Endothelial cell of umbilical vein (primary cell): ENCODE data around the gene CDT1. TPM values are rescaled to one million over a fixed set of nuclear protein-coding genes. Genes with fewer than 3 reads are reported as not detected.

Source experiments
- BruUV-seq: library from RNA; stranded (reverse); fragments of 400-500 nt; replicated peaks from 2 replicates; lab custom pipeline; 2021; lab: Mats Ljungman, UMichigan
- CTCF ChIA-PET: fragments of 300-600, 350-600 bp; sonication (Branson Sonifier 250); formaldehyde crosslinking; loops from one replicate; lab custom pipeline; 2021; ENCODE audit warnings: antibody characterized with exemption, inconsistent platforms; lab: Charles Lee
- POLR2A ChIA-PET: fragments of 300-600, 350-600 bp; sonication (Branson Sonifier 250); formaldehyde crosslinking; loops from one replicate; lab custom pipeline; 2021; ENCODE audit warnings: antibody characterized with exemption, inconsistent platforms; lab: Charles Lee
- DNase-seq: peaks from one replicate; pipeline ENCODE4 v3.0.0-alpha.2; 2011; ENCODE audit warnings: low read depth, low spot score
- FAIRE-seq: peaks from 2 replicates; lab custom pipeline; 2011; peaks lifted over from hg19 to GRCh38; lab: Jason Lieb, UNC
- H2AFZ ChIP-seq: 2 replicates; pipeline ENCODE4 v1.6.0; 2012; ENCODE audit warnings: low read depth, low read length, control low read depth, inconsistent platforms
- H3K27ac ChIP-seq: 2 replicates; pipeline ENCODE4 v1.5.1; 2011; ENCODE audit warnings: low read depth, mild to moderate bottlenecking, control low read depth, low read length, moderate library complexity; ENCODE audit not compliant: insufficient read depth
- H3K27me3 ChIP-seq, 2 experiments: 2 replicates each; pipeline versions ENCODE4 v1.6.0 to v1.6.1; 2011; ENCODE audit warnings: low read length in 2 of 2, mixed read lengths in 1 of 2; ENCODE audit not compliant: control insufficient read depth in 2 of 2, insufficient read depth in 2 of 2
- H3K36me3 ChIP-seq, 2 experiments: 2 replicates in 1 of 2; 3 replicates in 1 of 2; pipeline ENCODE4 v1.5.1; 2011; ENCODE audit warnings: low read length in 2 of 2, mild to moderate bottlenecking in 1 of 2, moderate library complexity in 1 of 2; ENCODE audit not compliant: control insufficient read depth in 2 of 2, insufficient read depth in 2 of 2; ENCODE audit errors: extremely low read depth in 1 of 2
- H3K4me1 ChIP-seq: 3 replicates; pipeline ENCODE4 v1.5.1; 2011; ENCODE audit warnings: mild to moderate bottlenecking, low read length; ENCODE audit not compliant: control insufficient read depth, insufficient read depth; ENCODE audit errors: extremely low read depth
- H3K4me2 ChIP-seq: 2 replicates; pipeline ENCODE4 v1.6.1; 2011; ENCODE audit warnings: low read length, control low read depth, mixed read lengths; ENCODE audit not compliant: insufficient read depth
- H3K4me3 ChIP-seq, 3 experiments: fragments of 200-600 bp in 1 of 3; sonication (generic), shearing (Covaris generic) in 1 of 3; replicated peaks in 1 of 3; 2 replicates each; pipeline ENCODE4 v1.5.1; 2011 to 2016; ENCODE audit warnings: control low read depth in 3 of 3, low read length in 3 of 3, mild to moderate bottlenecking in 2 of 3, inconsistent platforms in 1 of 3, low read depth in 1 of 3, moderate library complexity in 1 of 3; ENCODE audit not compliant: insufficient read depth in 1 of 3
- H3K79me2 ChIP-seq: 2 replicates; pipeline ENCODE4 v1.6.0; 2012; ENCODE audit warnings: low read length, inconsistent platforms; ENCODE audit not compliant: control insufficient read depth, insufficient read depth
- H3K9ac ChIP-seq: replicated peaks from 2 replicates; pipeline ENCODE3; 2011; ENCODE audit warnings: low read length, control low read depth; ENCODE audit not compliant: insufficient read depth; ENCODE audit errors: extremely low read depth
- H3K9me1 ChIP-seq: replicated peaks from 3 replicates; pipeline ENCODE4 v1.6.0; 2011; ENCODE audit warnings: mild to moderate bottlenecking, low read length; ENCODE audit not compliant: control insufficient read depth, insufficient read depth; ENCODE audit errors: extremely low read depth
- H3K9me3 ChIP-seq: replicated peaks from 2 replicates; pipeline ENCODE4 v1.5.1; 2012; ENCODE audit warnings: low read length, inconsistent platforms; ENCODE audit not compliant: control insufficient read depth, insufficient read depth
- H4K20me1 ChIP-seq: replicated peaks from 2 replicates; pipeline ENCODE3; 2011; ENCODE audit warnings: mild to moderate bottlenecking, low read length; ENCODE audit not compliant: control insufficient read depth, insufficient read depth; ENCODE audit errors: extremely low read depth
- CTCF ChIP-seq, 2 donors: IDR thresholded peaks; 1 replicate in 1 of 2; 2 replicates in 1 of 2; pipeline ENCODE4 v1.5.1; 2011; ENCODE audit warnings: low read length in 2 of 2, mild to moderate bottlenecking in 2 of 2, moderate library complexity in 2 of 2, control low read depth in 1 of 2, inconsistent platforms in 1 of 2, low read depth in 1 of 2; ENCODE audit not compliant: insufficient read depth in 1 of 2; ENCODE audit errors: extremely low read depth in 1 of 2
- EZH2 ChIP-seq: IDR thresholded peaks from 2 replicates; pipeline ENCODE4 v1.6.1; 2012; ENCODE audit warnings: borderline replicate concordance, low read depth, mild to moderate bottlenecking, moderate library complexity, low read length, inconsistent platforms; ENCODE audit not compliant: severe bottlenecking
- GATA2 ChIP-seq: IDR thresholded peaks from 2 replicates; pipeline ENCODE4 v1.7.0; 2011; ENCODE audit warnings: low read depth, mild to moderate bottlenecking, moderate library complexity, mixed read lengths, low read length; ENCODE audit not compliant: insufficient read length, insufficient read depth
- MAX ChIP-seq: IDR thresholded peaks from 2 replicates; pipeline ENCODE4 v1.6.1; 2011; ENCODE audit not compliant: insufficient read depth, insufficient read length
- MYC ChIP-seq: IDR thresholded peaks from one replicate; pipeline ENCODE4 v1.6.1; 2011; ENCODE audit warnings: mild to moderate bottlenecking, low read depth, low read length
- POLR2A ChIP-seq: IDR thresholded peaks from 2 replicates; pipeline ENCODE4 v1.6.1; 2012; ENCODE audit warnings: low read depth, mild to moderate bottlenecking, control low read depth, low read length
- POLR2AphosphoS5 ChIP-seq: IDR thresholded peaks from 2 replicates; pipeline ENCODE4 v1.6.1; 2012; ENCODE audit warnings: low read depth, mild to moderate bottlenecking, control low read depth, low read length, moderate library complexity; ENCODE audit not compliant: insufficient read depth
- dilution Hi-C: fragments of 300-500 bp; cut with MboI; formaldehyde crosslinking; loops from one replicate; pipeline ENCODE4 v1.15.0; 2019; ENCODE audit warnings: low sequenced_read_pairs; ENCODE audit not compliant: extremely low pct_ligation_motif_present
- intact Hi-C: fragments of 100-400 bp; cut with micrococcal nuclease; formaldehyde crosslinking; loops from one replicate; pipeline ENCODE4 v1.10.0; 2022
- polyA plus RNA-seq, 4 experiments: library from polyadenylated mRNA; depleted of rRNA in 3 of 4; stranded (reverse) in 3 of 4; unstranded in 1 of 4; fragments of >200 nt; gene quantifications; 2 replicates each; pipeline versions ENCODE4 v1.2.1 to v1.2.3, GENCODE V29; 2011 to 2012; ENCODE audit warnings: missing spikeins in 1 of 4
- total RNA-seq: library from RNA; stranded (reverse); gene quantifications from 2 replicates; pipeline ENCODE4 v1.2.3, GENCODE V29; 2021

The CDT1 gene
- total and polyA plus RNA-seq, 2 donors (not counting 3 experiments of a cell fraction or from before 2014, with no cell fraction given): 15.6 to 30.6 TPM

- peaks cover 0 to 17% of the 10 kb centered on the region in 2 experiments for H3K36me3 ChIP-seq
- intact Hi-C loops: no loop called here
- no peaks in the 10 kb centered on the region for H3K9me3 ChIP-seq
- POLR2A ChIA-PET: no interaction called here
- FAIRE-seq (no peak), DNase-seq (no peak)
- H3K27me3 ChIP-seq: no peaks in the 10 kb centered on the region
- dilution Hi-C loops: no loop called here
- no peak overlapping the region for H2AFZ ChIP-seq
- H3K4me2 ChIP-seq: no peak overlapping the region
- H4K20me1 ChIP-seq: no peaks in the 10 kb centered on the region
- H3K27ac ChIP-seq: no peak overlapping the region
- TF ChIP-seq POLR2AphosphoS5 (peak; percentile 14), POLR2A (no peak)
- no peak overlapping the region for H3K4me3 ChIP-seq
- peaks cover 88% of the 10 kb centered on the region for H3K79me2 ChIP-seq
- H3K9me1 ChIP-seq: no peaks in the 10 kb centered on the region
- H3K4me1 ChIP-seq: peaks cover 7% of the 10 kb centered on the region
- no TSS peak for BruUV-seq
- CTCF ChIA-PET: interaction anchor here (1.3 to 2.0 kb wide), 2 partner anchors 8 to 18 kb away, joined by 3 to 4 read pairs; no protein-coding TSS in a partner anchor
- no peak overlapping the region for H3K9ac ChIP-seq
Measured at GRCh38 chr16:88761143-88761534, 42.5 kb upstream of the CDT1 start.

- Histone ChIP-seq H3K4me3 (no peak overlapping the region), H3K27me3 (no peaks in the 10 kb centered on the region), H3K9me3 (no peaks in the 10 kb centered on the region), H4K20me1 (no peaks in the 10 kb centered on the region), H3K9ac (no peak overlapping the region), H3K27ac (no peak overlapping the region), H3K4me1 (peaks cover 7% of the 10 kb centered on the region), H3K36me3 (peaks cover 0 to 17% of the 10 kb centered on the region in 2 experiments), H3K79me2 (peaks cover 93% of the 10 kb centered on the region), H2AFZ (no peak overlapping the region), H3K4me2 (no peak overlapping the region), H3K9me1 (no peaks in the 10 kb centered on the region)
- DNase-seq: no peak
- ChIA-PET POLR2A (no interaction called here), CTCF (interaction anchor here (1.4 to 2.0 kb wide), 2 partner anchors 19 to 24 kb away, joined by 4 to 9 read pairs; no protein-coding TSS in a partner anchor)
- FAIRE-seq: no peak
- dilution Hi-C loops: no loop called here
- TF ChIP-seq EZH2 (no peak), MAX (no peak), POLR2A (no peak), CTCF (IDR thresholded peaks at IDR 0.05; ENCODE audit: extremely low read depth in 1 of 2, insufficient read depth in 1 of 2, low read depth in 1 of 2, low read length in 2 of 2) (no peak), GATA2 (peak; percentile 14), POLR2AphosphoS5 (no peak), MYC (no peak)
- intact Hi-C loops: no loop called here
- BruUV-seq: no TSS peak
Measured at GRCh38 chr16:88761830-88762229, 41.8 kb upstream of the CDT1 start.
